Measurements from ENCODE around the gene MCTP1.

The MCTP1 gene

DNA sequence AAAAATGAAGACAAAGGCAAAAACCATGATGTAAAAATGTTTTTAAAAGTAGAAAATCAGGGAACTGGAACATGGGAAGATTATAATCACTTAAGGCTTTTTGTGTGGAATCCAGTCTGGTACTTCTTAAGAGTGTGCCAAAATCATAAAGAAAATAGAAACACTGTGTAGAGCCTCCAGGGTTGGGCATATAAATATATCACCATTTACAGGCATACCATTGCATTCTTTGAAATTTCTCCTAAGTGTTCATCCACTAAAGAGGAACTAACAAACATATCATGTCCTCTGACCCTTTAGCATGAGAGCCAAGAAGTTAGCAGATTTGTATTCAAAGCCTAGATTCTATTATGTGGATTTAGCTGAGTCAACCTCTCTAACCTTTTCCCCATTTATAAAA, 573.1 kb downstream of the MCTP1 start:
- TF ChIP-seq, protein P1, sequence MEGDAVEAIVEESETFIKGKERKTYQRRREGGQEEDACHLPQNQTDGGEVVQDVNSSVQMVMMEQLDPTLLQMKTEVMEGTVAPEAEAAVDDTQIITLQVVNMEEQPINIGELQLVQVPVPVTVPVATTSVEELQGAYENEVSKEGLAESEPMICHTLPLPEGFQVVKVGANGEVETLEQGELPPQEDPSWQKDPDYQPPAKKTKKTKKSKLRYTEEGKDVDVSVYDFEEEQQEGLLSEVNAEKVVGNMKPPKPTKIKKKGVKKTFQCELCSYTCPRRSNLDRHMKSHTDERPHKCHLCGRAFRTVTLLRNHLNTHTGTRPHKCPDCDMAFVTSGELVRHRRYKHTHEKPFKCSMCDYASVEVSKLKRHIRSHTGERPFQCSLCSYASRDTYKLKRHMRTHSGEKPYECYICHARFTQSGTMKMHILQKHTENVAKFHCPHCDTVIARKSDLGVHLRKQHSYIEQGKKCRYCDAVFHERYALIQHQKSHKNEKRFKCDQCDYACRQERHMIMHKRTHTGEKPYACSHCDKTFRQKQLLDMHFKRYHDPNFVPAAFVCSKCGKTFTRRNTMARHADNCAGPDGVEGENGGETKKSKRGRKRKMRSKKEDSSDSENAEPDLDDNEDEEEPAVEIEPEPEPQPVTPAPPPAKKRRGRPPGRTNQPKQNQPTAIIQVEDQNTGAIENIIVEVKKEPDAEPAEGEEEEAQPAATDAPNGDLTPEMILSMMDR (IDR thresholded peaks at IDR 0.05; ENCODE audit: low read depth, low read length) = no peak
- Histone ChIP-seq H3K36me3 (no peaks in the 10 kb centered on the region), H3K4me1 (no peaks in the 10 kb centered on the region), H3K4me3 (ENCODE audit: low read depth, low read length) (no peak overlapping the region), H3K9me3 (no peaks in the 10 kb centered on the region), H3K27me3 (no peaks in the 10 kb centered on the region)
- DNase-seq = no peak

DNA sequence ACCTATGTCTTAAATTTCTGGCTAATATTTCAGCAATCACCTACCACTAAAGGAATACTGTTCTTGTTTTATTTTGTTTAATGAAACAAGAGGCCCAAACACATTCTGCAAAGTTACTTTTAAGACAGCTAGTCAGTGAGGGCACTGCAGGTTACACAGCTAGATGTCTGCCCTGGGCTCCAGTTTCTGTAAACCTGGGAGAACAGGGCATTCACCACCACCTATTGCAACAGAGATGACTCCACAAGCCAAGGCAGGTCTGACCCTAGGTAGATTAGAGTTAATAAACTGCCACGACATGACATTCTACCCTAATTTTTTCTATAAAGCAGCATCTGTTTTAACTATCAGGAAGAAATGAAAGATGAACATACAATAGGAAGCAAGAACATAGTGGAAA, 575.6 kb downstream of the MCTP1 start:
- Histone ChIP-seq H3K4me3 (ENCODE audit: low read depth, low read length) (no peak overlapping the region), H3K9me3 (no peaks in the 10 kb centered on the region), H3K4me1 (no peaks in the 10 kb centered on the region), H3K27me3 (no peaks in the 10 kb centered on the region), H3K36me3 (no peaks in the 10 kb centered on the region)
- TF ChIP-seq, protein P1 (IDR thresholded peaks at IDR 0.05; ENCODE audit: low read depth, low read length) = no peak
- DNase-seq = no peak

DNA sequence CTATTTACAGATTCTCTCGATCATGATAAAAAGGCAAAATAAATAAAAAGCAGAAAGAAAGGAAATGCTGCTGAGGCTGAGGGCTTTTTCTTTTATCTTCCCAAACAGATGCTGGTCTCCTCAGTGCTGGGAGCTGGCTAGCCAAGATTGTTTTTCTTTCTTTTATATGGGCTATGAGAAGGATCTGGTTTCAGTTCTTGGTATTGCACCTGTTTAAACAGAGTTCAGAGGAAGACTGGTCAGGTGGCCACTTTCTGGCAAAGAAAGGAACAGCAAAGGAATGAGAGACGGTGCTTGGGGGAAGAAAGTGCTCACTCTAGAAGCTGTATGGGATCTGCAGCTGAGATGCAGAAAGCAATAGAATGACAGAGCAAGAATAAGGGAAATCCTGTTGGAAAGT, 577.5 kb downstream of the MCTP1 start:
- no peaks in the 10 kb centered on the region for H3K27me3 ChIP-seq
- no peaks in the 10 kb centered on the region for H3K9me3 ChIP-seq
- no peaks in the 10 kb centered on the region for H3K36me3 ChIP-seq
- no peak overlapping the region for H3K4me3 ChIP-seq (ENCODE audit: low read depth, low read length)
- TF ChIP-seq, protein P1 (IDR thresholded peaks at IDR 0.05; ENCODE audit: low read depth, low read length) = no peak
- no peaks in the 10 kb centered on the region for H3K4me1 ChIP-seq
- no peak for DNase-seq

DNA sequence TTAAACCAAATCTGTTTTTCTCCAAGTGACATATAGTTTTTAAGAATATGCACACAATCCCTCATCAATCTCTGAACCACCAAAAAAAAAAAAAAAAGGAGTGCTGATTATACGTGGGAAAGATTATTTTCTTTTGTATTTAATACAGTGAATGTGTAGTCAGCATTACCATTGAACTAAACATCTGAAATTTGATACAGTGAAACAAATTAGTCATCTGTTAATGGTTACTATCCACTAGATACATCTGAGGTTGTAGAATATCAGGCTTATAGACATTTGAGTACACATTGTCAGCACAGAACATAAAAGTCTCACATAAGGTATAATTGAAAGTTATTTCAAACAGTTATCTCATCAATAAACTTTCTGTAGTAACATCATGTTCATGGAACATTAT, 579.5 kb downstream of the MCTP1 start:
- no peaks in the 10 kb centered on the region for H3K4me1 ChIP-seq
- H3K27me3 ChIP-seq = no peaks in the 10 kb centered on the region
- no peaks in the 10 kb centered on the region for H3K9me3 ChIP-seq
- DNase-seq = no peak
- no peaks in the 10 kb centered on the region; the same call in 1 of the 2 replicates for H3K36me3 ChIP-seq
- no peak overlapping the region for H3K4me3 ChIP-seq (ENCODE audit: low read depth, low read length)
- TF ChIP-seq, protein P1 (IDR thresholded peaks at IDR 0.05; ENCODE audit: low read depth, low read length) = no peak

DNA sequence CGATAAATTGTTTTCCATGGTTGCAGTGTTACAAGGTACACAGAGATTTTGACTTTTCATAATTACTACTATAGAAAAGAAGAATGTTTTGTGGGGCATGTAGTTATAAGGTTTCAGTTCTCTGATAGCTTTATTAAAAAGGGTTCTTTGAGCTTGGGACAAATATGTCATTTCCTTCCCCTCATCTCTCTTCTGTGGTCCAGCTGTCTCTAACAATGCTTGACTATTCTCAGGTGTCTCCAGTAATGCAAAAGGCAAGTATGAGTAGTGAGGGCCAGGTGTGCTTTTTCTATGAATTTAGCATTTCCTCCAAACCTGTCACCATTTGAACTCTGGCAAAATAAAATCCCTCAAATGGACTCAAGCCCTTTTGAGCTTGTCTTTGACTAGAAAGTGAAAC, 582.2 kb downstream of the MCTP1 start:
- H3K4me3 ChIP-seq (ENCODE audit: low read depth, low read length) = no peak overlapping the region
- no peaks in the 10 kb centered on the region for H3K9me3 ChIP-seq
- no peak for DNase-seq
- no peaks in the 10 kb centered on the region; the same call in 1 of the 2 replicates for H3K36me3 ChIP-seq
- no peaks in the 10 kb centered on the region for H3K27me3 ChIP-seq
- peaks cover 3% of the 10 kb centered on the region; the same call in 1 of the 2 replicates for H3K4me1 ChIP-seq
- TF ChIP-seq, protein P1 (IDR thresholded peaks at IDR 0.05; ENCODE audit: low read depth, low read length) = no peak

DNA sequence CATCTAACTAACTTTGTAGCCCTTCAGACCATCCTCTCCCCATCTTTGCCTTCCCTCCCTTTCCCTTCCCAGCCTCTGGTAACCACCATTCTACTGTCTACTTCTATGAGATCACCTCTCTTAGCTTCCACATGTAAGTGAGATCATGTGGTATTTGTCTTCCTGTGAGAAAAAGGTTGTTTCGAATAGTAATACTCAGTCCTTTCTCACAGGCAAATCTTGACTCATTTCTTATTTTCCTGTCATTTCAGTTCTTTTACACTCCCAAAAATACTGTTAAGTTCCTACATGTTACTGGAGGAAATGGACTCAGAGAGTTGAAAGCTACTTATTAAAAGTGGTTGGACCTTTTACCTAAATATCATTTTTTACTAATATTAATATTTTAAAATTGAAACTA, 584.3 kb downstream of the MCTP1 start:
- peaks cover 3% of the 10 kb centered on the region; the same call in 1 of the 2 replicates for H3K4me1 ChIP-seq
- H3K27me3 ChIP-seq = no peaks in the 10 kb centered on the region
- TF ChIP-seq, protein P1 (IDR thresholded peaks at IDR 0.05; ENCODE audit: low read depth, low read length) = no peak
- no peaks in the 10 kb centered on the region for H3K9me3 ChIP-seq
- no peak for DNase-seq
- H3K36me3 ChIP-seq = no peaks in the 10 kb centered on the region; the same call in 1 of the 2 replicates
- H3K4me3 ChIP-seq (ENCODE audit: low read depth, low read length) = no peak overlapping the region

Data from BE2C (cell line).